ENCODE results near the gene DNASE1.

The DNASE1 gene

GRCh38 chr16:3673676-3674377 is 19.3 kb downstream of the DNASE1 start:
- H3K4me3 ChIP-seq (ENCODE audit: low read depth, low read length, poor library complexity, severe bottlenecking), result no peak overlapping the region
- H4K20me1 ChIP-seq (ENCODE audit: insufficient read depth, low read length), result no peaks in the 10 kb centered on the region
- peaks cover 92% of the 10 kb centered on the region for H3K36me3 ChIP-seq (ENCODE audit: insufficient read depth, low read length)

GRCh38 chr16:3674513-3675295 is 20.2 kb downstream of the DNASE1 start:
- Histone ChIP-seq H2AFZ (ENCODE audit: low read length) (no peak overlapping the region), H3K4me1 (ENCODE audit: insufficient read depth, low read length, severe bottlenecking) (no peaks in the 10 kb centered on the region), H4K20me1 (ENCODE audit: insufficient read depth, low read length) (no peaks in the 10 kb centered on the region), H3K27me3 (ENCODE audit: insufficient read depth, low read length) (no peaks in the 10 kb centered on the region), H3K79me2 (ENCODE audit: insufficient read depth, low read length) (no peaks in the 10 kb centered on the region), H3K4me3 (ENCODE audit: low read depth, low read length, poor library complexity, severe bottlenecking) (no peak overlapping the region), H3F3A (ENCODE audit: insufficient read depth, low read length) (no peaks in the 10 kb centered on the region), H3K9me2 (ENCODE audit: low read depth, low read length) (no peaks in the 10 kb centered on the region), H3K27ac (ENCODE audit: low read depth, low read length, poor library complexity, severe bottlenecking) (no peak overlapping the region), H3K36me3 (ENCODE audit: insufficient read depth, low read length) (peaks cover 95% of the 10 kb centered on the region), H3K9me3 (ENCODE audit: low read length) (no peaks in the 10 kb centered on the region), H3K9ac (ENCODE audit: low read length) (no peak overlapping the region), H3K4me2 (ENCODE audit: low read length) (no peak overlapping the region)
- TF ChIP-seq EZH2 (IDR thresholded peaks at IDR 0.05; ENCODE audit: borderline replicate concordance, low read length), result no peak
- no peak for TF ChIP-seq CTCF (IDR thresholded peaks at IDR 0.05; ENCODE audit: low read length)

More at GRCh38 chr16:3673676-3674377, 19.3 kb downstream of the DNASE1 start:
- H3K4me2 ChIP-seq (ENCODE audit: low read length), result no peak overlapping the region
- H2AFZ ChIP-seq (ENCODE audit: low read length), result no peak overlapping the region
- no peaks in the 10 kb centered on the region for H3F3A ChIP-seq (ENCODE audit: insufficient read depth, low read length)
- H3K4me1 ChIP-seq (ENCODE audit: insufficient read depth, low read length, severe bottlenecking), result no peaks in the 10 kb centered on the region
- no peaks in the 10 kb centered on the region for H3K79me2 ChIP-seq (ENCODE audit: insufficient read depth, low read length)
- H3K9me2 ChIP-seq (ENCODE audit: low read depth, low read length), result no peaks in the 10 kb centered on the region
- H3K9ac ChIP-seq (ENCODE audit: low read length), result no peak overlapping the region
- H3K27me3 ChIP-seq (ENCODE audit: insufficient read depth, low read length), result no peaks in the 10 kb centered on the region
- H3K27ac ChIP-seq (ENCODE audit: low read depth, low read length, poor library complexity, severe bottlenecking), result no peak overlapping the region
- no peak for TF ChIP-seq EZH2 (IDR thresholded peaks at IDR 0.05; ENCODE audit: borderline replicate concordance, low read length)
- TF ChIP-seq CTCF (IDR thresholded peaks at IDR 0.05; ENCODE audit: low read length), result no peak
- no peaks in the 10 kb centered on the region for H3K9me3 ChIP-seq (ENCODE audit: low read length)

- no peaks in the 10 kb centered on the region for H3K27me3 ChIP-seq (ENCODE audit: insufficient read depth, low read length)
- no peaks in the 10 kb centered on the region for H4K20me1 ChIP-seq (ENCODE audit: insufficient read depth, low read length)
- H3K4me3 ChIP-seq (ENCODE audit: low read depth, low read length, poor library complexity, severe bottlenecking), result no peak overlapping the region
- H3K9ac ChIP-seq (ENCODE audit: low read length), result no peak overlapping the region
- no peak overlapping the region for H2AFZ ChIP-seq (ENCODE audit: low read length)
- no peak overlapping the region for H3K27ac ChIP-seq (ENCODE audit: low read depth, low read length, poor library complexity, severe bottlenecking)
- H3K36me3 ChIP-seq (ENCODE audit: insufficient read depth, low read length), result peaks cover 96% of the 10 kb centered on the region
- TF ChIP-seq CTCF (IDR thresholded peaks at IDR 0.05; ENCODE audit: low read length) (no peak), EZH2 (IDR thresholded peaks at IDR 0.05; ENCODE audit: borderline replicate concordance, low read length) (no peak)
- no peaks in the 10 kb centered on the region for H3K9me3 ChIP-seq (ENCODE audit: low read length)
- no peaks in the 10 kb centered on the region for H3K79me2 ChIP-seq (ENCODE audit: insufficient read depth, low read length)
- H3K4me2 ChIP-seq (ENCODE audit: low read length), result no peak overlapping the region
- no peaks in the 10 kb centered on the region for H3K9me2 ChIP-seq (ENCODE audit: low read depth, low read length)
- H3F3A ChIP-seq (ENCODE audit: insufficient read depth, low read length), result no peaks in the 10 kb centered on the region
- no peaks in the 10 kb centered on the region for H3K4me1 ChIP-seq (ENCODE audit: insufficient read depth, low read length, severe bottlenecking)
Measured at GRCh38 chr16:3675601-3676130, 21.2 kb downstream of the DNASE1 start.
